Osteoblast (primary cell): ENCODE data around the gene PSMD13. TPM values are rescaled to one million over a fixed set of nuclear protein-coding genes. Genes with fewer than 3 reads are reported as not detected.
"Not testable (repeated sequence)": the region's sequence is repeated elsewhere in the genome, so short reads cannot be mapped to it uniquely, and the experiment has no call there.

Experiments used
- DNase-seq: peaks from one replicate; pipeline ENCODE4 v3.0.0; 2011; ENCODE audit warnings: low spot score, mixed read lengths; ENCODE audit not compliant: insufficient read length; ENCODE audit errors: missing footprints
- H2AFZ ChIP-seq: 2 replicates; pipeline ENCODE4 v1.6.0; 2011; ENCODE audit warnings: mild to moderate bottlenecking, low read length
- H3K27ac ChIP-seq: 2 replicates; pipeline ENCODE4 v1.5.1; 2011; ENCODE audit warnings: mild to moderate bottlenecking, low read depth, low read length, moderate library complexity
- H3K27me3 ChIP-seq: 2 replicates; pipeline ENCODE4 v1.6.0; 2012; ENCODE audit warnings: mild to moderate bottlenecking, control low read depth, inconsistent platforms, low read length, moderate library complexity; ENCODE audit not compliant: insufficient read depth
- H3K36me3 ChIP-seq: 2 replicates; pipeline ENCODE4 v1.5.1; 2011; ENCODE audit warnings: mild to moderate bottlenecking, low read length, control low read depth, moderate library complexity; ENCODE audit not compliant: insufficient read depth
- H3K4me1 ChIP-seq: 2 replicates; pipeline ENCODE4 v1.5.1; 2011; ENCODE audit warnings: mild to moderate bottlenecking, low read length, control low read depth, moderate library complexity; ENCODE audit not compliant: insufficient read depth
- H3K4me2 ChIP-seq: 2 replicates; pipeline ENCODE4 v1.6.0; 2011; ENCODE audit warnings: mild to moderate bottlenecking, low read length; ENCODE audit not compliant: insufficient read depth
- H3K4me3 ChIP-seq: fragments of 200-600 bp; sonication (generic); 3 replicates; pipeline ENCODE4 v1.5.1; 2012; ENCODE audit warnings: mild to moderate bottlenecking, low read length, inconsistent platforms; ENCODE audit not compliant: insufficient read depth
- H3K79me2 ChIP-seq: 2 replicates; pipeline ENCODE4 v1.6.0; 2012; ENCODE audit warnings: mild to moderate bottlenecking, low read length, control low read depth, inconsistent platforms; ENCODE audit not compliant: insufficient read depth
- H3K9me3 ChIP-seq: 2 replicates; pipeline ENCODE4 v1.5.1; 2011; ENCODE audit warnings: low read depth, low read length, control low read depth
- H4K20me1 ChIP-seq: 2 replicates; pipeline ENCODE4 v1.6.0; 2012; ENCODE audit warnings: mild to moderate bottlenecking, low read length, control low read depth; ENCODE audit not compliant: insufficient read depth
- CTCF ChIP-seq: IDR thresholded peaks from 2 replicates; pipeline ENCODE4 v1.5.1; 2011; ENCODE audit warnings: mild to moderate bottlenecking, low read depth, low read length, moderate library complexity; ENCODE audit errors: extremely low read depth
- total RNA-seq: library from RNA; depleted of rRNA; stranded (reverse); fragments of >200 nt; gene quantifications from 2 replicates; pipeline ENCODE4 v1.2.3, GENCODE V29; 2012

PSMD13 gene
- total RNA-seq, 1 donor: 110 TPM

- no peak for TF ChIP-seq CTCF
- Histone ChIP-seq H3K4me2 (peak within 1 kb of the TSS; percentile 100), H3K36me3 (peaks cover 12% of the 10 kb centered on the region), H3K27ac (peak within 1 kb of the TSS; percentile 90), H3K4me1 (peaks cover 19% of the 10 kb centered on the region), H4K20me1 (peaks cover 18% of the 10 kb centered on the region), H3K9me3 (no peaks in the 10 kb centered on the region), H2AFZ (peak within 1 kb of the TSS; percentile 96), H3K4me3 (peak within 1 kb of the TSS; percentile 91), H3K27me3 (no peaks in the 10 kb centered on the region), H3K79me2 (peaks cover 49% of the 10 kb centered on the region)
- DNase-seq: peak; percentile 98
Measured at GRCh38 chr11:235997-236773, 591 bp upstream of the PSMD13 start, which contains the start of gene SIRT3. Gene SIRT3, minus strand, starts transcription at chr11:236342. Its CDS starts 14 bp downstream, at chr11:236328.

GRCh38 chr11:238346-238745, 1.6 kb downstream of the PSMD13 start:
- H3K79me2 ChIP-seq: peaks cover 63% of the 10 kb centered on the region
- DNase-seq, H2AFZ ChIP-seq, H3K4me3 ChIP-seq, H3K9me3 ChIP-seq, H3K27me3 ChIP-seq: not testable (repeated sequence)
- H4K20me1 ChIP-seq: peaks cover 25% of the 10 kb centered on the region
- H3K36me3 ChIP-seq: peaks cover 32% of the 10 kb centered on the region
- peak overlapping the region; percentile 100 for H3K4me2 ChIP-seq
- peaks cover 19% of the 10 kb centered on the region for H3K4me1 ChIP-seq
- H3K27ac ChIP-seq: peak overlapping the region; percentile 90

GRCh38 chr11:240315-240714, 3.5 kb downstream of the PSMD13 start:
- H3K4me2 ChIP-seq: no peak overlapping the region
- no peaks in the 10 kb centered on the region for H3K9me3 ChIP-seq
- peaks cover 34% of the 10 kb centered on the region for H4K20me1 ChIP-seq
- peaks cover 67% of the 10 kb centered on the region for H3K79me2 ChIP-seq
- H3K4me3 ChIP-seq: no peak overlapping the region
- no peaks in the 10 kb centered on the region for H3K27me3 ChIP-seq
- peaks cover 16% of the 10 kb centered on the region for H3K4me1 ChIP-seq
- no peak overlapping the region for H3K27ac ChIP-seq
- TF ChIP-seq CTCF: no peak
- peaks cover 52% of the 10 kb centered on the region for H3K36me3 ChIP-seq
- H2AFZ ChIP-seq: no peak overlapping the region
- DNase-seq: no peak

GRCh38 chr11:241634-242033, 4.9 kb downstream of the PSMD13 start:
- Histone ChIP-seq H3K27me3 (no peaks in the 10 kb centered on the region), H3K4me3 (no peak overlapping the region), H3K36me3 (peaks cover 64% of the 10 kb centered on the region), H3K79me2 (peaks cover 63% of the 10 kb centered on the region), H3K9me3 (no peaks in the 10 kb centered on the region), H3K4me1 (peaks cover 11% of the 10 kb centered on the region), H3K4me2 (no peak overlapping the region), H2AFZ (no peak overlapping the region), H4K20me1 (peaks cover 35% of the 10 kb centered on the region), H3K27ac (no peak overlapping the region)
- no peak for TF ChIP-seq CTCF
- no peak for DNase-seq
